ENCODE measurements around the gene RNASE9.
"Not testable (repeated sequence)": the region's sequence is repeated elsewhere in the genome, so short reads cannot be mapped to it uniquely, and the experiment has no call there.

Gene RNASE9

GRCh38 chr14:20597108-20597507 is 36.3 kb upstream of the RNASE9 start:
- Histone ChIP-seq H3K27ac (ENCODE audit: low read length) (no peak overlapping the region), H3K27me3 (ENCODE audit: insufficient read depth, low read length) (no peaks in the 10 kb centered on the region), H3K4me3 (ENCODE audit: low read length) (no peak overlapping the region), H3K36me3 (ENCODE audit: insufficient read depth, low read depth, low read length) (no peaks in the 10 kb centered on the region), H3K9me3 (ENCODE audit: insufficient read depth, low read depth, low read length) (no peaks in the 10 kb centered on the region), H3K9ac (ENCODE audit: low read depth, low read length) (no peak overlapping the region), H3K4me1 (ENCODE audit: insufficient read depth, low read length) (no peaks in the 10 kb centered on the region)

GRCh38 chr14:20595726-20596125 is 34.9 kb upstream of the RNASE9 start:
- H3K27me3 ChIP-seq (ENCODE audit: insufficient read depth, low read length); H3K27ac ChIP-seq (ENCODE audit: low read length); H3K9me3 ChIP-seq (ENCODE audit: insufficient read depth, low read depth, low read length); H3K4me3 ChIP-seq (ENCODE audit: low read length); H3K4me1 ChIP-seq (ENCODE audit: insufficient read depth, low read length); H3K9ac ChIP-seq (ENCODE audit: low read depth, low read length); H3K36me3 ChIP-seq (ENCODE audit: insufficient read depth, low read depth, low read length): not testable (repeated sequence)

DNA sequence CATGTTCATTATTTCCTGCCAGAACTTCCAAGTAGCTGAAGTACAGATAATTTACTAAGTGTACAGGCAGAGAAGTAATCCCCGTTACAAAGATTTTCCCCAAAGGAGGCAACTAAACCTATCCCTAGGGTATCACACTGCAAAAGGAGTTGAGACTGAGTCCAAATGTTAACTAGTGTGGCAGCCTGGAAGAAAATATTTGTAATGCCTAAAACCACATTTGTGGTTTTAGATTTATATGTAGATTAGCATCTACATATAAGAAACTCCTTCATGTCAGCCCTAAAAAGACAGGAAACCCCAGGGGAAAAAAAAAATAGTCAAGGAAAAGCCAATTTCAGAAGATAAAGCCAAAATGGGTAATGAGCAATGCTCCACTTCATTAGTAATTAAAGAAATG is 31.7 kb upstream of the RNASE9 start:
- Histone ChIP-seq H3K4me3 (ENCODE audit: low read length) (no peak overlapping the region), H3K9ac (ENCODE audit: low read depth, low read length) (no peak overlapping the region), H3K27ac (ENCODE audit: low read length) (no peak overlapping the region), H3K36me3 (ENCODE audit: insufficient read depth, low read depth, low read length) (no peaks in the 10 kb centered on the region), H3K27me3 (ENCODE audit: insufficient read depth, low read length) (no peaks in the 10 kb centered on the region), H3K9me3 (ENCODE audit: insufficient read depth, low read depth, low read length) (no peaks in the 10 kb centered on the region), H3K4me1 (ENCODE audit: insufficient read depth, low read length) (no peaks in the 10 kb centered on the region)

DNA sequence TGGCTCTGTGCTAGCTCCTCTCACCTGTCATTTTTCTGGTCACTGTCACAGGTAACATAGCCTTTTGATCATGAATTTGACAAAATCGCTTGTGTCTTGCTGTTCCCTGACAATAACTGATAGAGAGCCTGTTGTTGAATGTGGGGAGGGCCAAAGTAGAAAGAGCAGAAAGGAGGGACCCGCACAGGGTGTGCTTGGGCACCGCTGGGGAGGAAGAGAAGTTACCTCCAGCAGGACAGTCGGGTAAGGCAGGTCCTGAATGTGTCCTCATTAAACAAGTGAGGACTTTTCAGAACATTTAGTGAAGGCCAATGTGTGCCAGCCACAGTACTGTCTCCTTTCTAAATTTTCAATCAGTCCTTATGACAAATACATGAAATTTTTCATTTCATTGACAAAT is 30.4 kb upstream of the RNASE9 start, which contains the start of gene RNASE12:
TSS of gene RNASE12 (minus strand) at position 142 of the 400 bp plus-strand sequence. CDS start 653 bp downstream, outside the sequence.
- no peaks in the 10 kb centered on the region for H3K9me3 ChIP-seq (ENCODE audit: insufficient read depth, low read depth, low read length)
- no peak within 1 kb of the TSS for H3K9ac ChIP-seq (ENCODE audit: low read depth, low read length)
- no peak within 1 kb of the TSS for H3K4me3 ChIP-seq (ENCODE audit: low read length)

GRCh38 chr14:20587489-20588154 is 26.8 kb upstream of the RNASE9 start, which contains the start of gene RNASE11:
RNASE11 (minus strand) TSS chr14:20588001.
- Histone ChIP-seq H3K27me3 (ENCODE audit: insufficient read depth, low read length) (no peaks in the 10 kb centered on the region), H3K4me3 (ENCODE audit: low read length) (no peak within 1 kb of the TSS)

More for the DNA sequence above, 30.4 kb upstream of the RNASE9 start, which contains the start of gene RNASE12:
- Histone ChIP-seq H3K27ac (ENCODE audit: low read length) (no peak within 1 kb of the TSS), H3K36me3 (ENCODE audit: insufficient read depth, low read depth, low read length) (no peaks in the 10 kb centered on the region), H3K27me3 (ENCODE audit: insufficient read depth, low read length) (no peaks in the 10 kb centered on the region), H3K4me1 (ENCODE audit: insufficient read depth, low read length) (no peaks in the 10 kb centered on the region)

DNA sequence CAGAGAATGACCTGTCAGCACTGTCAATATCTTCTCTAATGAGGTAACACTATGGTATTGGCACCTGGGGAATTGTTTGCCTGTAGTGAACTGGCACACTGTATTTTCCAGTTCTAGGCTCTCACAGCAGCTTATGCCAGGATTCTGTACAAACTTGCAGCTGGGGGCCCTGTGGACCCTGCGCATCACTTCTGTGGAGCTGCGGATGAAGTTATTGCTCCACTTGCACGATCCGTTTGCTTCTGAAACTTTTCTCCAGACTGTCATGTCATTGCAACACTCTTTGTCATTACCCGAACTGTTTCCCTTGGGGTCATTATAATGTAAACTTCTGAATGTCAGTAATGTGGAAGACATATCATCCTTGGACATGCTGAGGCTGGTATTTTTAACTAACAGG is 23.1 kb upstream of the RNASE9 start:
- H3K9ac ChIP-seq (ENCODE audit: low read depth, low read length), result no peak overlapping the region
- no peaks in the 10 kb centered on the region for H3K36me3 ChIP-seq (ENCODE audit: insufficient read depth, low read depth, low read length)
- H3K9me3 ChIP-seq (ENCODE audit: insufficient read depth, low read depth, low read length), result no peaks in the 10 kb centered on the region
- peaks cover 41% of the 10 kb centered on the region for H3K4me1 ChIP-seq (ENCODE audit: insufficient read depth, low read length)
- H3K4me3 ChIP-seq (ENCODE audit: low read length), result no peak overlapping the region
- no peak overlapping the region for H3K27ac ChIP-seq (ENCODE audit: low read length)
- H3K27me3 ChIP-seq (ENCODE audit: insufficient read depth, low read length), result no peaks in the 10 kb centered on the region

More at GRCh38 chr14:20587489-20588154, 26.8 kb upstream of the RNASE9 start, which contains the start of gene RNASE11:
- Histone ChIP-seq H3K9me3 (ENCODE audit: insufficient read depth, low read depth, low read length) (no peaks in the 10 kb centered on the region), H3K36me3 (ENCODE audit: insufficient read depth, low read depth, low read length) (no peaks in the 10 kb centered on the region), H3K27ac (ENCODE audit: low read length) (no peak within 1 kb of the TSS), H3K9ac (ENCODE audit: low read depth, low read length) (no peak within 1 kb of the TSS), H3K4me1 (ENCODE audit: insufficient read depth, low read length) (peaks cover 21% of the 10 kb centered on the region)

- no peaks in the 10 kb centered on the region for H3K27me3 ChIP-seq (ENCODE audit: insufficient read depth, low read length)
- H3K4me1 ChIP-seq (ENCODE audit: insufficient read depth, low read length), result peaks cover 49% of the 10 kb centered on the region
- no peaks in the 10 kb centered on the region for H3K36me3 ChIP-seq (ENCODE audit: insufficient read depth, low read depth, low read length)
- no peaks in the 10 kb centered on the region for H3K9me3 ChIP-seq (ENCODE audit: insufficient read depth, low read depth, low read length)
- H3K9ac ChIP-seq (ENCODE audit: low read depth, low read length), result no peak overlapping the region
- peak overlapping the region; percentile 3; the same call in 1 of the 2 replicates for H3K4me3 ChIP-seq (ENCODE audit: low read length)
- no peak overlapping the region for H3K27ac ChIP-seq (ENCODE audit: low read length)
Measured at GRCh38 chr14:20583142-20583541, 22.3 kb upstream of the RNASE9 start.

- H3K4me3 ChIP-seq (ENCODE audit: low read length), result no peak overlapping the region
- no peaks in the 10 kb centered on the region for H3K36me3 ChIP-seq (ENCODE audit: insufficient read depth, low read depth, low read length)
- no peak overlapping the region for H3K27ac ChIP-seq (ENCODE audit: low read length)
- H3K4me1 ChIP-seq (ENCODE audit: insufficient read depth, low read length), result peaks cover 60% of the 10 kb centered on the region
- H3K9me3 ChIP-seq (ENCODE audit: insufficient read depth, low read depth, low read length), result no peaks in the 10 kb centered on the region
- H3K9ac ChIP-seq (ENCODE audit: low read depth, low read length), result no peak overlapping the region
- H3K27me3 ChIP-seq (ENCODE audit: insufficient read depth, low read length), result no peaks in the 10 kb centered on the region
Measured at GRCh38 chr14:20580242-20580641, 19.4 kb upstream of the RNASE9 start.

DNA sequence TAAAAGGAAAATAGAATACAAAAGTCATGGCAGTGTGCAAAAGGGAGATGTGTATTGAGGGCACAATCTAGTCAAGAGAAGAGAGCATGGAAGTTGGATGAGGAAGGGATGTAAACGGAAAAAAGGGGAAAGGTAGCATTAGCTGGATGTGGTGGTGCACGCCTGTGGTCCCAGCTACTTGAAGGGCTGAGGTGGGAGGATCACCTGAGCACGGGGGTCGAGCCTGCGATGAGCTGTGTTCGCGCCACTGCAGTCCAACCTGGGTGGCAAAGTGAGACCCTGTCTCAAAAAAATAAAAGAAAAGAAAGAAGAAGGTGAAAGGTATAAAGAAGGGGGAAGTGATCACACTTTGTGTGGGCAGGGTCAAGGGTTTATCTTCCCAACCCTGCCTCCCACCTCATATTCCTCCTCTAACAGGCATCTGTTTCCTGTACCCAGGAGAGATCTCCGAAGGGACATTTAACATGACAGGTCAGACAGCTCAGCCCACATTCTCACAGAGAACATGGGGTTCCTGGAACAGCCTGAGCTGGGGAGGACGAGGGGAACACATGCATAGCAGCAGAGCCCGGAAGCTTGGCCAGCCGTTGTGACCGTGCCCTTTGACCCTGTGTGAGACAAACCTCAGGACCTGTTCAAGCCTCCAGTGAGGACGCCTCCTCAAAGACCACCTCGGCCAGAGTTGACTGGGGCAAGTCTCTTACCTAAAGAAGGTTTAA is 18.1 kb upstream of the RNASE9 start:
- Histone ChIP-seq H3K36me3 (ENCODE audit: insufficient read depth, low read depth, low read length) (no peaks in the 10 kb centered on the region), H3K4me1 (ENCODE audit: insufficient read depth, low read length) (peaks cover 52% of the 10 kb centered on the region), H3K9ac (ENCODE audit: low read depth, low read length) (peak overlapping the region; percentile 61; the same call in 1 of the 2 replicates), H3K27ac (ENCODE audit: low read length) (peak overlapping the region; percentile 97), H3K27me3 (ENCODE audit: insufficient read depth, low read length) (no peaks in the 10 kb centered on the region), H3K4me3 (ENCODE audit: low read length) (no peak overlapping the region), H3K9me3 (ENCODE audit: insufficient read depth, low read depth, low read length) (no peaks in the 10 kb centered on the region)

- peak overlapping the region; percentile 61; the same call in 1 of the 2 replicates for H3K9ac ChIP-seq (ENCODE audit: low read depth, low read length)
Measured at GRCh38 chr14:20578325-20578724, 17.5 kb upstream of the RNASE9 start.

GRCh38 chr14:20572382-20572990 is 11.6 kb upstream of the RNASE9 start:
- Histone ChIP-seq H3K9me3 (ENCODE audit: insufficient read depth, low read depth, low read length) (peaks cover 12% of the 10 kb centered on the region), H3K4me1 (ENCODE audit: insufficient read depth, low read length) (peaks cover 11% of the 10 kb centered on the region)
- H3K27ac ChIP-seq (ENCODE audit: low read length); H3K36me3 ChIP-seq (ENCODE audit: insufficient read depth, low read depth, low read length); H3K4me3 ChIP-seq (ENCODE audit: low read length); H3K9ac ChIP-seq (ENCODE audit: low read depth, low read length); H3K27me3 ChIP-seq (ENCODE audit: insufficient read depth, low read length): not testable (repeated sequence)

More at GRCh38 chr14:20578325-20578724, 17.5 kb upstream of the RNASE9 start:
- Histone ChIP-seq H3K27ac (ENCODE audit: low read length) (peak overlapping the region; percentile 97), H3K4me1 (ENCODE audit: insufficient read depth, low read length) (peaks cover 46% of the 10 kb centered on the region), H3K36me3 (ENCODE audit: insufficient read depth, low read depth, low read length) (no peaks in the 10 kb centered on the region), H3K27me3 (ENCODE audit: insufficient read depth, low read length) (no peaks in the 10 kb centered on the region), H3K9me3 (ENCODE audit: insufficient read depth, low read depth, low read length) (no peaks in the 10 kb centered on the region), H3K4me3 (ENCODE audit: low read length) (peak overlapping the region; percentile 34; the same call in 1 of the 2 replicates)

All from iPS-20b (cell line).